ENCODE results near the gene MPV17L. TPM values are rescaled to one million over a fixed set of nuclear protein-coding genes. Genes with fewer than 3 reads are reported as not detected.
"Not testable (repeated sequence)": the region's sequence is repeated elsewhere in the genome, so short reads cannot be mapped to it uniquely, and the experiment has no call there.

MPV17L gene
- total RNA-seq, 2 donors from 2014 or later: 2.7 to 3.1 TPM

GRCh38 chr16:15396948-15397594 is 1.5 kb downstream of the MPV17L start:
- Histone ChIP-seq H3K9me3 (ENCODE audit: control insufficient read depth, low read length) (no peaks in the 10 kb centered on the region), H3K4me1 (ENCODE audit: control insufficient read depth, insufficient read depth, low read length) (no peaks in the 10 kb centered on the region), H3K27me3 (ENCODE audit: control insufficient read depth, insufficient read depth, low read length, poor library complexity, severe bottlenecking) (peaks cover 13% of the 10 kb centered on the region), H3K27ac (ENCODE audit: low read depth, low read length) (no peak overlapping the region), H3K9ac (ENCODE audit: extremely low read depth, low read length, poor library complexity, severe bottlenecking) (no peak overlapping the region), H3K36me3 (ENCODE audit: control insufficient read depth, insufficient read depth, low read length) (no peaks in the 10 kb centered on the region), H3K4me3 (ENCODE audit: low read length) (no peak overlapping the region)
- DNase-seq: no peak
- Mint-ChIP-seq H3K27ac (no peak overlapping the region), H3K9me3 (no peaks in the 10 kb centered on the region), H3K27me3 (ENCODE audit: insufficient read depth) (peaks cover 20% of the 10 kb centered on the region), H3K4me3 (no peak overlapping the region), H3K36me3 (ENCODE audit: low read depth) (no peaks in the 10 kb centered on the region), H3K4me1 (no peaks in the 10 kb centered on the region)
- TF ChIP-seq CTCF (conservative IDR thresholded peaks at IDR 0.05): no peak
- 89 to 92% methylated on average over 7 to 11 of the region's 11 CpGs for WGBS, 2 experiments (ENCODE audit: insufficient coverage in 1 of 2, insufficient read length in 1 of 2)

GRCh38 chr16:15398618-15399316 is 3.2 kb downstream of the MPV17L start:
- Mint-ChIP-seq H3K9me3 (no peaks in the 10 kb centered on the region), H3K4me1 (no peaks in the 10 kb centered on the region), H3K27me3 (ENCODE audit: insufficient read depth) (peaks cover 20% of the 10 kb centered on the region), H3K27ac (no peak overlapping the region), H3K4me3 (no peak overlapping the region), H3K36me3 (ENCODE audit: low read depth) (no peaks in the 10 kb centered on the region)
- H3K9ac ChIP-seq (ENCODE audit: extremely low read depth, low read length, poor library complexity, severe bottlenecking): no peak overlapping the region
- no peaks in the 10 kb centered on the region for H3K36me3 ChIP-seq (ENCODE audit: control insufficient read depth, insufficient read depth, low read length)
- H3K27ac ChIP-seq (ENCODE audit: low read depth, low read length): no peak overlapping the region
- no peak overlapping the region for H3K4me3 ChIP-seq (ENCODE audit: low read length)
- no peak for DNase-seq
- no peaks in the 10 kb centered on the region for H3K4me1 ChIP-seq (ENCODE audit: control insufficient read depth, insufficient read depth, low read length)
- TF ChIP-seq CTCF (conservative IDR thresholded peaks at IDR 0.05): no peak
- H3K27me3 ChIP-seq (ENCODE audit: control insufficient read depth, insufficient read depth, low read length, poor library complexity, severe bottlenecking): peaks cover 13% of the 10 kb centered on the region
- 90 to 99% methylated on average over 9 to 13 of the region's 14 CpGs for WGBS, 2 experiments (ENCODE audit: insufficient coverage in 1 of 2, insufficient read length in 1 of 2)
- H3K9me3 ChIP-seq (ENCODE audit: control insufficient read depth, low read length): no peaks in the 10 kb centered on the region

- no peak for DNase-seq
- no peaks in the 10 kb centered on the region for H3K9me3 ChIP-seq (ENCODE audit: control insufficient read depth, low read length)
- Mint-ChIP-seq H3K27me3 (ENCODE audit: insufficient read depth) (peaks cover 18% of the 10 kb centered on the region), H3K4me1 (no peaks in the 10 kb centered on the region), H3K9me3 (no peaks in the 10 kb centered on the region), H3K27ac (no peak overlapping the region), H3K36me3 (ENCODE audit: low read depth) (no peaks in the 10 kb centered on the region), H3K4me3 (no peak overlapping the region)
- H3K27ac ChIP-seq (ENCODE audit: low read depth, low read length): no peak overlapping the region
- H3K36me3 ChIP-seq (ENCODE audit: control insufficient read depth, insufficient read depth, low read length): no peaks in the 10 kb centered on the region
- no peak for TF ChIP-seq CTCF (conservative IDR thresholded peaks at IDR 0.05)
- peaks cover 13% of the 10 kb centered on the region for H3K27me3 ChIP-seq (ENCODE audit: control insufficient read depth, insufficient read depth, low read length, poor library complexity, severe bottlenecking)
- no peak overlapping the region for H3K4me3 ChIP-seq (ENCODE audit: low read length)
- WGBS, 2 experiments (ENCODE audit: insufficient coverage in 1 of 2, insufficient read length in 1 of 2): 87% methylated on average over 3 of the region's 3 CpGs; no CpG with 5 or more reads in 1 of the 2 experiments
- no peak overlapping the region for H3K9ac ChIP-seq (ENCODE audit: extremely low read depth, low read length, poor library complexity, severe bottlenecking)
- H3K4me1 ChIP-seq (ENCODE audit: control insufficient read depth, insufficient read depth, low read length): no peaks in the 10 kb centered on the region
Observed at GRCh38 chr16:15399317-15399716, 3.8 kb downstream of the MPV17L start.

- WGBS, 2 experiments (ENCODE audit: insufficient coverage in 1 of 2, insufficient read length in 1 of 2): 93 to 94% methylated on average over 5 to 6 of the region's 6 CpGs
- H3K9ac ChIP-seq (ENCODE audit: extremely low read depth, low read length, poor library complexity, severe bottlenecking); H3K4me1 ChIP-seq (ENCODE audit: control insufficient read depth, insufficient read depth, low read length): not testable (repeated sequence)
Observed at GRCh38 chr16:15400314-15400713, 4.8 kb downstream of the MPV17L start.

More at GRCh38 chr16:15400314-15400713, 4.8 kb downstream of the MPV17L start:
- peaks cover 13% of the 10 kb centered on the region for H3K27me3 ChIP-seq (ENCODE audit: control insufficient read depth, insufficient read depth, low read length, poor library complexity, severe bottlenecking)
- DNase-seq; H3K4me3 Mint-ChIP-seq; H3K36me3 ChIP-seq (ENCODE audit: control insufficient read depth, insufficient read depth, low read length); H3K9me3 ChIP-seq (ENCODE audit: control insufficient read depth, low read length); H3K4me3 ChIP-seq (ENCODE audit: low read length); H3K27ac Mint-ChIP-seq; H3K9me3 Mint-ChIP-seq; H3K4me1 Mint-ChIP-seq; H3K36me3 Mint-ChIP-seq (ENCODE audit: low read depth); H3K27ac ChIP-seq (ENCODE audit: low read depth, low read length): not testable (repeated sequence)
- peaks cover 15% of the 10 kb centered on the region for H3K27me3 Mint-ChIP-seq (ENCODE audit: insufficient read depth)
